NCI-H524 (cell line): ENCODE measurements around the gene PLA2G2E.
"Not testable (repeated sequence)": the region's sequence is repeated elsewhere in the genome, so short reads cannot be mapped to it uniquely, and the experiment has no call there.

Experiments
- DNase-seq, 2 experiments: peaks; one replicate each; lab custom pipeline; 2025; lab: John Stamatoyannopoulos, UW

The PLA2G2E gene

DNA sequence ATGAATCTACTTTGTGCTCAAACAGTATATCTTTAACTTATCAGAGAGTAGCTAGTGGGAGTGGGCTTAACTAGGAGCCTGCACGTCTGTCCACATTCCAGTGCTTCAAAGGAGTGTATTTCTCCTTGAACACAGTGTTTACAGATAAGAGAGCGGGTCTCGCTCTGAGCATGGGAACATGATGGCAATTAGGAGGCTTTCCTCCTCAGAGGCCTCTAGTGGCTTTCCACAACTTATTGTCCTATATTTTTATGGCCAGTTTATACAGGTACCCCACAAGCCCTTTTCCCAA, 3.7 kb upstream of the PLA2G2E start:
- not testable (repeated sequence) for DNase-seq

GRCh38 chr1:19926296-19927129, 3.1 kb upstream of the PLA2G2E start:
- no peak for DNase-seq

GRCh38 chr1:19925342-19926070, 2.1 kb upstream of the PLA2G2E start:
- DNase-seq, result no peak

GRCh38 chr1:19923953-19924346, 533 bp upstream of the PLA2G2E start:
- DNase-seq, result no peak

DNA sequence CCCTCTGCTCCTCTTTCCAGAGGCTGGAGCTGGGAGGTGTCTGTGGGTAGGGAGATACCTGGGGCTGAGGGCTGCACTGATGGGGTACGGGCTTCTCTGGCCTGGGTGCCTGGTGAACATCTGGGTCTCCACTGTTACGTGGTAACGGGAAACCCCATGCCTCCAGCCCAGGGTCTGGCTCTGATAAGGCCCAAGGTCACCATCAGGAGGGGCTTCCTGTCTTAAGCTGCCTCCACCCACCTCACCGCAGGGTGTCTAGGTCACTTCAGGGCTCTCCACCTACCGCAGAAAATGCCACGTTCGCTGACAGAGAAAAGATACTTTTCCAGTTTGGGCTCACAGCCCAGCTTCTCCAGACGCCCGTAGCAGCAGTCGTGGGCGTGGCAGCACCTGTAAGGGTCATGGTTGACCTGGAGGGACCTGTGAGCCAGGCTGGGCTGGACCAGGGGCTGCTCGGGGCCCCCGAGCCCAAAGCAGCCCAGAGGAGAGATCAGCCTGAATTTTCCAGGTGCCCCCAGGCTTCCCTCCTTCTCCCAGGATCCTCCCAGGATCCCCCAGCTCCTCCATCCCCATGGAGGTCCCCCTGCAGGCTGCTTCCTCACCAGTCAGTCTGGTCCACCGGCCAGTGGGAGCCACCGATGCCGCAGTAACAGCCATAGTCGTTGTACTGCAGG, 1.3 kb downstream of the PLA2G2E start:
- no peak for DNase-seq

- no peak for DNase-seq
These were observed 2.1 kb downstream of the PLA2G2E start for GRCh38 chr1:19921310-19921709.

- no peak for DNase-seq
These were observed 3.2 kb downstream of the PLA2G2E start for GRCh38 chr1:19920132-19920710.

GRCh38 chr1:19918057-19918456, 5.4 kb downstream of the PLA2G2E start:
- peak; percentile 7 to 76 for DNase-seq

DNA sequence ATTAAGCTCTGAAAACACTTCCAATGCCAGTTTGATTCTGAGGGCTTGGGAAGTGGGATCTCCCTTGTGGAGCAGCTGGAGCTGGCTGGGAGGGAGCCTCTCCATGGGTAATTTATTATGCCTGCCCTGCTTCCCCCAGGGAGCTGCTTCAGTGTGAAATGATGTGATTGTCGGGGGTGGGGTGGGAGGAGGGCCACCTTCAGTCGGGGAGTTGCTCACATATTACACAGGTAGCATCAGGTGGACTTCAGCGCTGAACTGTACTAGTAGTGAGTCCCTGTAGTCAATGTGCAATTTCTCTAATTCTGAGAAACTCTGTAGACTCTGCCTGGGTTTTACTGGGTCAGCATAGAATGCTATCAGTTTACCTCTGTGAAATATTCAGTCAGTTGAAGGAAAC, 12.8 kb downstream of the PLA2G2E start:
- no peak for DNase-seq

- no peak for DNase-seq
These were observed 13.4 kb downstream of the PLA2G2E start for GRCh38 chr1:19909971-19910370.

- no peak for DNase-seq
These were observed 14.0 kb downstream of the PLA2G2E start for GRCh38 chr1:19909392-19909791.

DNA sequence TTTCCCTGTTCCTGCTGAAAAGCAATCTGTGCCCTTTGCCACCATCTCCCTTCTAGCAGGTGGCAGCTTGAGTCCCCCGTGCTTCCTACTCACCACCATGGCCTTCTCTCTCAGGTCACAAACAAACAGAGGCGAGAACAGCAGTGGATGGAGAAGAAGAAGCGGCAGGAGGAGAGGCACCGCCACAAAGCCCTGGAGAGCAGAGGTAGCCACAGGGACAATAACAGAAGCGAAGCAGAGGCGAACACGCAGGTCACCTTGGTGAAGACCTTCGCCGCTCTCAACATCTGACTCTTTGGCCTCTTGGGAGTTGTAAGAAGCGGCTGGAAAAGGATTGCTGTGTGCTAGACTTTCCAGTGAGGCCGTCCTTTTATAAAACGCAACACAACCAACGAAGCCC, 16.0 kb downstream of the PLA2G2E start:
- no peak for DNase-seq

GRCh38 chr1:19903621-19904020, 19.8 kb downstream of the PLA2G2E start:
- no peak for DNase-seq

GRCh38 chr1:19901653-19902052, 21.8 kb downstream of the PLA2G2E start:
- DNase-seq, result no peak

GRCh38 chr1:19894218-19894617, 29.2 kb downstream of the PLA2G2E start:
- no peak for DNase-seq

DNA sequence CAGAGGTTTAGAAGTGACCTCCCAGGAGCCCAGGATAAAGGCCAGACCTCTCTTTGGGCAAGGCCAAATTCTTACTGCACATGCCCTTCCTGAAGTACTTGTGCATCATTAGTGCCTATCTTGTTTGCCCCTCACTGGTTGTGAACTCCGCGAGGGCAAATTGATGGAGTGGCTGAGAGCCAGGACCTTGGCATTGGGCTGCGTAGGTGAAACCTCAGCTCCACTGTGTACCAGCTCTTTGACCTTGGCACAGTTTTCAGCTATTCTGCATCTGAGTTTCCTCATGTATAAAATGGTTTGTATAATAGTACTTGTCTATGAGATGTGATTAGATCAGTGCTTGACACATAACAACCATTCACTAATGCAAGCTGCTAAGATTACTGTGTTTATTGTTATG, 29.7 kb downstream of the PLA2G2E start:
- no peak for DNase-seq

DNA sequence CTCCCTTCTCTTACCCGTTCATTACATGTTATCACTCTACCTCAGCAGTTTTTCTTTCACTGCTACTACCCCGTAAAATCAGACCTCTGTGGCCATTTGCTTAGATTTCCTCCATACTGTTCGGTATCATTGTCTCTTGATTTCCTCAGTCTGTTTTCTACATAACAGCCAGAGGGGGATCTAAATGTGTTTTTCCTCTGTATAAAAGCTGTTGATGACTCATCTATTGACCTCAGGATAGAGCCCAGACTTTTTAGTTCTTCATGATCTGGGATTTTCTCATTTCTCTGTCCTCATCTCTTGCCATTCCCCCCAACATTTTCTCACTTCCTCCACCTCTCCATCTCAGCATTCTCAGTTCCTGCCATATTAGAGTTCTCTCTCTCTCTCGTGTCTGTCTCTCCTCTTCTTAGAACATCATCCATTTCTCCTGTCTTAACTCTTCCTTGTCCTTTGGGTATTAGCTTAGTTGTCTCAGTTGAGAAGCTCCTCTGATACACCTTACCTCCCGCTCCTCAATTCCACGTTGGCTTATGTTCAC, 30.7 kb downstream of the PLA2G2E start:
- DNase-seq, result no peak

GRCh38 chr1:19892129-19892528, 31.3 kb downstream of the PLA2G2E start:
- no peak for DNase-seq

DNA sequence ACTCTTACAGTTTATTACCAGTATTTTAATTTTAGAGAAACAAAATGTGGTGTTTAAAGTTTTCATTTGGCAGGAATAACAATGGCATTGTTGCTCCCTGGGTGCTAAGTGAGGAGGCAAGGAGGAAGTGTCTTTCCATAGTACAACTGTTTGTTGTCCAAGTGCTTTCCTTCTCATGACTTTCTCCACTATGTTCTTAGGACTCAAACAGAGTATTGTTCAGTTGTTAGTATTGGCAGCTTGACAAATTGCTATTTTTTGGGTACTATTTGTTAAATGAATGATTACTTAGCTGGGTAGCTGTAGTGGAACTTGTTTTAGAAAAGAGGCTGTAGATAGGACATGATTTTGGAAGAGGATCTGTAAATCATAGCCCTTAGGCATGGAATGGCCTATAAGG, 33.8 kb downstream of the PLA2G2E start:
- no peak for DNase-seq

GRCh38 chr1:19888112-19888511, 35.3 kb downstream of the PLA2G2E start:
- no peak for DNase-seq

- DNase-seq, result no peak
These were observed 37.6 kb downstream of the PLA2G2E start for GRCh38 chr1:19885821-19886220.

GRCh38 chr1:19884312-19884711, 39.1 kb downstream of the PLA2G2E start:
- DNase-seq, result no peak
